NCI-H446 (cell line): ENCODE data around the gene COX20.
A peak's percentile ranks its signal among the peaks of the same experiment; 100 is the strongest.

ENCODE experiments used
- DNase-seq, 2 experiments: peaks; one replicate each; lab custom pipeline; 2025; lab: John Stamatoyannopoulos, UW

The COX20 gene

DNA sequence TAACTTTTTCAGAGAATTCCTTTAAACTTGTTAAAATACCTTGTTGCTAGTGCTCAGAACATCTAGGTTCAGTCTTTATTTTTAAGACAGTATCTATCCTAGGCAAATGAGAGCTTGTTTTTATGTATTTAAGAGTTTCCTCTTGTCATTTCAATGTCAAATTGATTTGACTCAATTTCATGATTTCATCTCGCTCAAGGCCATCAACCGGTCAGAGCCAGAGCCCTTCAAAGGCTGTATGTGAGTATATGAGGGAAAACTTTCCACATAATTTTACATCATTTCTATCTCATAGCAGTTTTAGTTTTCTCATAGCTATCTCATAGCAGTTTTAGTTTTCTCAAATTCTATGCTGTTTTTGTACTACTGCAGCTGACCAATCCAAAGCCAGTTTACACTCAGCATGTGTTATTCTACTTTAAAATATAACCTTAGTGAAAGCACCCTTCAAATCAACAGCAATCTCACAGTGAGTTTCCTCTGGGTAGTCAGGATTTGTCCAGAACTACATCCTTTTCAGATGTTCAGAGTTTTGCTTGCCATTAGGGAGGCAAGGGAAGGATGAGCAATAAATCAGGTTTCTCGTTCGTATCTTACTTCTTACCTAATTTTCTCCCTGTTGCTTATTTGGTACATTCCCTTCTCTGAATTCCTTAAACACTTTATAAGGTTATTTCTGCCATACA, 16.2 kb downstream of the COX20 start:
- DNase-seq, result no peak

DNA sequence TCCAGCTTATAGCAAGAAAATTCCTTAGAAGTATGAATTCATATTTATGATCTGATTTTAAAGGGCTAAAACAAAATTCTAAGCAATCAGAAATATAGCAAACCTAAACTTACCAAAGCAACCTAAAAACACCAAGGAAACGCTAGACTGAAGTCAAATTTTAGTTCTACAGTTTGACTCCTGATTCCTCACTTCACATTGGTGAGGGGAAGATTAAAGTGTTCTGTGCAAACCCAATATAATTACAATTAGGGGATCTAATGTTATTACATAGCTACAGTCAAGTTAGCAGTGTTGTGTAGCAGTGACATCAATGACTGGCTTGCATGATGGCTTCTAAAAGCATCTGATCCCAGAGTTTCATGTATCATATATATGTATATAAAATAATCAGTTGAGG, 17.2 kb downstream of the COX20 start:
- DNase-seq, result no peak

DNA sequence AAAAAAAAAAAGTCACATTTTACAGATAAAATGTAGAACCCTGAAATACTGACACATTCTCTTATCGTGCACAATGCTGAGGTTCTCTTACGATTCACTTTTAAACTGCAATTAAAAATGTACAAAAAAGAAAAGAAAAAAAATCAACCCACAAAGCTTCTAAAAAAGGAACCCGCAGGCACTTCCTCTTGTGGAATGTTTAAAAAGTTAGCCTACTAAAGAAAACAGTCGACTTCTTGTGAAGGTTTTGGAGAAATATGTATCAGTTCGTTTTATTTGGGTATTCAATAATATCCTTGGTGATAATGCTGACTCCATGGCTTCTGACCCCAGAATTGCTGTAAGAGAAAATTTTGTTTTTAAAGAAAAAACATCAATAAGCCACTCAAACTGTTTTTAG, 18.7 kb downstream of the COX20 start:
- no peak for DNase-seq

DNA sequence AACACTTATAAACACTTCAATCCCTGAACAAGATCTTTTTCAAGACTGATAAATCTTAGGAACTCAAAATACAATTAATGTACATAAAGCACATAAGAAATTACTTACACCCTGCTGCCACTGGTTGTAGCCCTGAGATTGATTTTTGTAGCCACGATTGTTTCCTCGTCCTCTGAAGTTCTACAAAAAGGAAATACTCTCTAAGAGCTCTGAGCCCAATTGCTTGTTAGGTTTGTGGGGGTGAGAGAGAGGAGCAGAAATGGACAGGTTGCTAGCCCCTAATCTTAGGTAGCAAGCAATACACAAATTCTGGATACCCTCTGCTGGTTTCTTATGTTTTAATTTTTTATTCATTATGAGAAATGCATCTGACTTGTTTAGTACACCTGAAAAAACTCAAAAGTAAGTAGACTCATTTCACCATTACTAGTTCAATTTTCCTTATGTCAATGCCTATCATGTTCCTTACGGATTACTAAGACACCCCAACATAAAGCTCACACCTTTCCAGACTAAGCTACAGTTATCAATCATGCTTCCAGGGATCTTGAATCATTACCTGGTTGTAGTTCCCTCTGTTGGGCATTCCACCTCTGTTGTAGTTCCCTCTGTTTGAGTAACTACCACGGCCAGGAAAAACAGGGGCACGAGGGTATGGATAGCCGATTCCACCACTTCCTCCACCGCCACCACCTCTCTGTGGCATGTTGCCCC, 19.6 kb downstream of the COX20 start:
- no peak for DNase-seq

DNA sequence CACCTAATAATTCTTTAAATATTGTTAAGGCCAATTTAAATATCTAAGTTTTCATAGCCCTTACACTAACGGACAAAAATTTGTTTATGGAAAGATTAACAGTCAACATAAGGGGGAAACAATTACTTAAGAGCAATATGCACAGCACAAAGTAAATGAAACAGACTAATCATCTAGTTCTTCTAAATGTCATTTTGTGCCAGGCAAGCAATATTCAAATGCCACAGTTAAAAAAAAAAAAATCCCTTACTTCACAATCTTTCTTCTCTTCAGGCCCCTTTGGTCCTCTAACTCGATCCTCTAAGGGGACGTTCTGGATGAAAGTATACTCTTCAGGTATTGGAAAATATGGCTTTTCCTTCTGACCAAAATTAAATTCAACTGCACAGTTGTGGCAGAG, 22.3 kb downstream of the COX20 start:
- DNase-seq, result no peak

DNA sequence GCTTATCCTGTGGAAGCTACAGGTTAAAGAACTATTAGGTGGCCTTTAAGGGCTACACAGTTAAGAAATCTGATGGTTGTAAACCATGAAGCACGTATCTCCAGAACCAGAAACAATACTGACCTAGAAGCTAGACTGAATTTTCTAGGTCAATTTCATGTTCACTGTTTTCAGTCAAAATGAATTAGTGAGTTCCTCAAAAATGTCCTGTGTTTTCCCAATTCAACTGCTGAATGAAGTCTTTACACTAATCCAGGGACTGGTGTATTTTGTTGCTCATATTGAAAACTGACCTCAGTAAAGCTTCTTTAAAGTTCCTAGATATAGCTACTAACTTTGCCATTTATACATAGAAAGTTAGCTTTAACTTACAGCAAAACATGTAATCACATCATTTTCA, 22.9 kb downstream of the COX20 start:
- no peak for DNase-seq

DNA sequence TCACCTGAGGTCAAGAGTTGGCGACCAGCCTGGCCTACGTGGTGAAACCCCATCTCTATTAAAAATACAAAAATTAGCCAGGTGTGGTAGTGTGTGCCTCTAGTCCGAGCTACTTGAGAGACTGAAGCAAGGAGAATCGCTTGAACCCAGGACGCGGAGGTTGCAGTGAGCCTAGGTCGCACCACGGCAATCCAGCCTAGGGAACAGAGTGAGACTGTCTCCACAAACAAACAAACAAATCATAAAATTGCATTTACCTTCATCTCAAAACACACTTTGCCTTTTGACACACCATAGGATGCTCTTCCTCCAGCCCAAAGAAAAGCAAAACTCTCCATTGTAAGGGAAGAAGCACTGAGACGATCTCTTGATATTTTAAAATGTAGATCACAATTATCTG, 24.6 kb downstream of the COX20 start:
- DNase-seq, result no peak

DNA sequence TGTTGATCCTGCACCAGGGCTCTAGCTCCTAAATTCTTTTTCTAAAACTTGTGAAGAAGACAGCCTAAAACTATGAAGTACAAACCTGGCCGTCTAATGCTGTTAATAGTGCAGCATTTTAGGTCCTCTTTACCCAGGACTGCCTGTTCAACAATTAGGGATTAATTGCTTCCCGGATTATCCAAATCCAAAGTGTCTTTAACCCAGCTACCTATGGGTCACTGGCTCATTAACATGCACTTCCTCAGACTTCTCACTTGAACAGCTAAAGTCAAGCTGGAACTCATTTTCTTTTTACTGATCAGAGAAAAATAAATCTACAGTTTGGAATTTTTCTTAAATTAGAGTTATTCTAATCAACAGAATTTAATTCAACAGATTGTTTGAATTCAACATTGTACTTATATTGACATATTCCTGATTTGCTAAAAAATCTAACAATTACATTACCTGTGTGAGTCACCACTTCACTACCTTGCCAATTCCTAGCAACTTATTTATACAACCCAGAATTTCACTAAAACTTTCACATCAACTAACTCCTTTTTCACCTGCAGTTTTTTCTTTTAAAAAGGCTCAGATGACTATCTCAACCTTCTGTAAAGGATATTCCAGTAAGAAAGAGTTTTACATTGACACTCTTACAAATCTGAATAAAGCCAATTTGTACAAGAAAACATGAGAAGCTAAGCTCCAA, 25.6 kb downstream of the COX20 start:
- no peak for DNase-seq

DNA sequence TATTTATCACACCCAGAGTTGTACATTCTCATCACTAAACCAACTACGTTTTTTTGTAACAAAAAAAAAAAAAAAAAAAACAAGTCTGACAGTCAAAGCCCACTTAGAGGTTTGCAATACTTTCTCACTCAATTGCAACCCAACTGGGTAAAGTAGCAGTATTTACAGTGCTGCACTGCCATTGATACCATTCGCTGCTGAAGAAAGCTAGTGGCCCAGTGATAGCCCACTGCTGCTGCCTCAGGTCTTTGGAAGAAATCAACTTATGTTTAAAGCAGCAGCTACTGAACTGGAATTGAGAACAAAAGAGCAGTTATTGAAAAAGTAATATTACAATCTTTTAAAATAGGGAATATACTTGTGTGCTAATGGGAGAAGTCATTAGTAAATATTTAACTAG, 26.2 kb downstream of the COX20 start:
- no peak for DNase-seq

DNA sequence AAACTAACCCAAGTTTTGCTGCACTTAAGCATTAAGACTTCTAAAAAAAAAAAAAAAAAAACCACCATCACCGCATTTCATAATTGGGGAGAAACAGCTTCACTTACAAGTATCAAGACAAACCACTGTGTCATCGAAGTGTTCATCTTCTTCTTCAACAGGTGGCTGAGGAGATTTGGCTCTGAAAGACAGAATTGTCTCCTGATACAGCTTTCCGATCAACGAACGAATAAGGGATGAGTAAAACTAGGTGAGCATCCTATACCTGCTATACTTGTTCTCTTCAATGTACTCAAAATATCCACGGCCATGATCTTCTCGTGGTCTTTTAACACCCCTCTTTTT, 26.9 kb downstream of the COX20 start:
- DNase-seq, result peak in 1 of 2 experiments; percentile 31

DNA sequence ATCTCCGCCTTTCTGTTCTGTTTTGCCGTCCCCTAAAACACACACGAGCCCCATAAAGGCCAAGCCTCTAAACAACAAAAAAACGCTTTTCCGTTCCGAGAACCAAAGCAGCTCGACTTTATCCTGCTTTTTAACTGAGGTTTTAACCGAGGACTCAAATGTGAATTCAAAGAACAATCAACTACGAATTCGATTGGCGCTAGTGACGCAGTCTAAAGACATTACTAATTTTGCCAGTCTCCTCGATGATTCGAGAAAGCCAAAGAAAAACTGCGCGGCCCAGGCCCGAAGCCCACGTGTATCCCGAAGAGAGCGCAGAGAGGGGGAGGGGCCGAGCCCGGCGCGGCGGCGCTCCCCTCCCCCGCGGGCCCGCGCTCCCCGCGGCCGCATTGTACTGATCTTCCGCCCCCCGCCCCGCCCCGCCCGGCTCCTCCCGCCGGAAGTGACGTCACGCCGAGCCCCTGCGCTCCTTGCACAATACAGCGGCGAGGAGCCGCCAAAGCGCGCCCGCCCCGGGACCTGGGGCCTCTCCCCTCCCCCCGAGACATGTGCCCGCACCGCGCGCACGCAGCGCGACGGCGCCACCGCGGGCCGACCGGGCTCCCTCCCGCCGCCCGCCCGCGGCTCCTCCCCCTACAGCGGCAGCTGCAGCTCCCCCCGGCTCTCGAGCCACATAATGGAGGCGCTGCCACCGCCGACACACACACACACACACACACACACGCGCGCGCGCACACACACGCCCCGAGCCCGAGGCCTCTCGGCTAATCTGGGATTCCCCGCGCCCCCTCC, 27.4 kb downstream of the COX20 start:
- peak; percentile 84 to 97 for DNase-seq

DNA sequence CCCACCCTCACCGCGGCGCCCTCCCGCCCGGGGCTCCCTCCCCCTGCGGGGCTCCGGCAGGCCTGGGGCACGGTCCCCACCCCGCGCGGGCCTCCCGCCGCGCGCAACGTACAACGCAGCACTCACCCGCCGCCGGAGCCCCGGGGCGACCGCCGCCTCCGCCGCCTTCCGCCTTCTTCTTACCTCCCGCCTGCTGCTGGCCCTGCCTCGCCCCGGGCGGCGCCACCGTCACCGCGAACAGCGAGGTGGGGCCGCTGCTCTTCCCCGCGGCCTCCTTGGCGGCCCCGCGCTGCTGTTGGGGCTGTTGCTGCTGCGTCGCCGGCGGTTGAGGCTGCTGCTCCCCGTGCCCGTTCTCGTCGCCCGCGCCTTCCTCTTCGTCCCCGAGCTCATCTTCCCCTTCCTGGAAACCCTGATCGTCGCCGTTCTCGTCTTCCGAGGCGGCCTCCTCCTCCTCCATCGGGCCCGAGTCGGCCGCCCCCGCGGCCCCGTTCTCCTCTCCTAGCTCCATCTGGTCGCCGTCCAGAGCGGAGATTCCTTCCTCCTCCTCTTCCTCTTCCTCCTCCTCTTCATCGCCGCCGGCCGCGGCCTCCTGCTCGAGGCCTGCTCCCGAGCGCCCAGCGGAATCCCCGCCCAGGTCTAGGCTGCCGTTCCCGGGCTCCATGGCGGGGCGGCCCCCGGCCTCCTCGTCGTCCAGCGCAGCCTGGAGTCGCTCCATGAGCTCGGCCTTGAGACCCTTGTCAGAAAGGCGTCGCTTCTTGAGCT, 28.2 kb downstream of the COX20 start:
- DNase-seq, result no peak

DNA sequence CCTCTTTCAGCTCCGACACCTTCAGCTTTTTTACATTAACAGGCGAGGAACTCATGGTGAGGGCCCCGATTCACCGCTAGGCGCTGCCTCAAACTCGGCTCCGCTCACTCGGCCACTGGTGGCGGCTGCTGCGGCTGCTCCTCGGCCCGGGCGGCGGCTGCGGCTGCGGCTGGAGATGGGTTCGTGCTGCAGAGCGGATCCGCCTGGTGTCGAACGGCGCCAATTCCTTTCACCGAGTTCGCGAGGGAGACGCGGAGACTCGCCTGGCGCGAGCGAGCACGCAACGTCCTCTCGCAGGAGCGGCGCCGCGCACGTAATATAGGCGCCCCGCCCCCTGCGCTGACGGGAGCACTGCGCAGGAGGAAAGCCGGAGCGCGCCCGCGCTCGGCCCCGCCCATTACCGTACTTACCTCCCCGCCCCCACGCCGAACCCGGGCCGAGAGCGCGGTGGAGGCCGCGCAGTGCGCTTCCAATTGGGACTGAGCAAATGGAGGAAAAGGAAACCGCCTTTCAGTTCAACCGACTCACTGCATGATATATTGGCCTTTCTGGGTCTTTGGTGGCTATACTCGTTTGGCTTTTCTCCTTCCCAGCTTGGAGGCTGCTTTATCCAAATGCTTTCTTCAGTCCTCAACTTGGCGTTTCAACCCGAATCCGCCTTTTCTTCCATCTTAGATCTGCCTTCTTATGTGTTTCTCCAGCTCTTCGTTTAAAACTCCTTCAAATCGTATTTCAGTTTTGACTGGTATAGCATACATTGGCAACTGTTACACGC, 29.0 kb downstream of the COX20 start, which contains the start of gene HNRNPU:
Gene HNRNPU, minus strand, starts transcription at position 291 of the 775 bp plus-strand sequence. Its CDS starts 236 bp downstream, at position 55.
- peak; percentile 95 to 99 for DNase-seq

DNA sequence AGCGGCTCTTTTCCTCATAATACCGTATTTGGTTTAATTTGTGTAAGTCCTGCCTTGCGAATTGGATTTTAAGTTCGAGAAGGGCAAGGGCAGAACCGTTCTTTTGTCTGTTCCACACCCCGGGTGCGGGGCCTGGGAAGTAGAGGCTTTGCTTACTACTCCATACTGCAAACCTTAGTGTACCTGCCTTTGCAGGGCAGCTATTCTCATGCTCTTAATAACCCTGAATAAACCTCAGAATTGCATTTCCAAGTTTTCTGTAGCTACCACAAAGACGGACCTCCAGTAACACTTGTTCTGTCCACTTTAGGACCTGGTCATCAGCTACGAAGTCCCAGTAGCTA, 29.5 kb downstream of the COX20 start:
- peak; percentile 55 to 71 for DNase-seq

DNA sequence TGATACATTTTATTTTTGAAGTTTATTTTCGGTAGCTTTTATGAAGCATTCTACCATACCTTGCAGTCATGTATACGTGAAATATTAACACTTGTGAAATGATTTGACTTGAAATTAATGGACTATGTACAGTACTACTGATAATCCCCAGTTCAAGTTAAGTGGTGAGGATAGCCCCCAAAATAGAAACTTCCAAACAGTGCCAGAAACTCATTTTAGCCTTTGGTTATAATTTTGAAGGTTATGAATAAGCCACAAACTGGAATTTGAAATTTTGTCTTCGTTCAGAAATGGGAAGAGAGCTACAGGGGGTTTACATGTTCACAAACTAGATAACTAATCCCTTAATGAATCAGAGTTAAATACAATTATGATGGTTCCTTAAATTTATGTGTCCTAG, 30.4 kb downstream of the COX20 start:
- DNase-seq, result no peak

DNA sequence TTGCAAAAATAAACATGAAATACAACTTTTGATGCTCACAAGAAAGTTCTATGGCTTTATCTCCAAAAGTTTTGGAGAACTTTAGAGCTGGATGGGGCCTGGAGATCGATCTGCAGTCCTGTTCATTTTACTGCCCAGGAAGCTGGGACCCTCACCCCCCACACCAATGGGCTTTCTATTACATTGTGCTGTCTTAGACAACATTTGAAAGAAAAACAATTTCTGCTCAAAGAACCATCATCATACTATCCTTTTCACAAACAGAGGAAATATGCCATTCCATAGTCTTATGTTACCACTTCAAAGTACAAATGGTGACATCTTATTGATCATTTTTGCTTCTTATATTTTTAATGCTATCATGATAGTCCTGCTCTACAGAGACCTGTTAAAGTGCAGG, 30.9 kb downstream of the COX20 start:
- no peak for DNase-seq

DNA sequence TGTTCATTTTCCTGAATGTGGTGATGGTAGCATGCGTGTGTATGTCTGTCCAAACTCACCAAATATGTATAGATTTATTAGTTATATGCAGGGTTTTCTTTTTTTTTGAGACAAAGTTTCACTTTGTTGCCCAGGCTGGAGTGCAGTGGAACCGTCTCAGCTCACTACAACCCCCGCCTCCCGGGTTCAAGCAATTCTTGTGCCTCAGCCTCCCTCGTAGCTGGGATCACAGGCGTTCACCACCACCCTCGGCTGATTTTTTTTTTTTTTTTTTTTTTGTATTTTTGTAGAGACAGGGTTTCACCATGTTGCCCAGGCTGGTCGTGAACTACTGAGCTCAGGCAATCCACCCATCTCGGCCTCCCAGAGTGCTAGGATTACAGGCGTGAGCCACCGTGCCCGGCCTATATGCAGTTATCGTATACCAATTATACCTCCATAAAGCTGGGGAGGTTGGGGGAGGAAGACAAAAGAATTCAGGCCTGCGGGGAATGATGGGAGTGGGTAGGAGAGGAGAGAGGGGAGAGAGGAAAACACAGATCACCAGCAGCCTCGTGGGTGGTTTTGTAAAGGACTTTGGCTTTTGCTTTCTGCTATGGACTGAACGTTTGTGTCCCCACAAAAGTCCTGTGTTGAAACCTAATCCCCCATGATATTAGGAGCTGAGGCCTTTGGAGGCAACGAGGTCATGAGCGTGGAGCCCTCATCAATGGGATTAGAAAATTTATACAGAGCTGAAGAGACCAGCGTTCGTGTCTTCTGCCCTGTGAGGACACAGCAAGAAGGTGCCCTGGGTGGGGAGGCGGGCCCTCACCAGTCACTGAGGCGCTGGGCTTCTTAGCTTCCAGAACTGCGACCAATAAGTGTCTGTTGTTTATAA, 33.3 kb downstream of the COX20 start:
- no peak for DNase-seq

DNA sequence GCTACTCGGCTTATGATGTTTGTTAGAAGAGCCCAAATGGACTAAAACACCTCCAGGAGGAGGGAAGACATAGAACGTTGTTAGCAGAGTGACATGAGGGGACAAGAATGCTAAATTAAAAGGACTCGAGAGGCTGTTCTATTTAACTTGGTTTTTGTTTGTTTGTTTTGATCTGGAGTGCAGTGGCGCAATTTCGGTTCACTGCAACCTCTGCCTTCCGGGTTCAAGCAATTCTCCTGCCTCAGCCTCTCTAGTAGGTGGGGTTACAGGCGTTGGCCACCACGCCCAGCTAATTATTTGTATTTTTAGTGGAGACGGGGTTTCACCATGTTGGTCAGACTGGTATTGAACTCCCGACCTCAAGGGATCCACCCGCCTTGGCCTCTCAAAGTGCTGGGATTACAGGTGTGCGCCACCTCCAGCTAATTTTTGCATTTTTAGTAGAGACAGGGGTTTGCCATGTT, 33.9 kb downstream of the COX20 start:
- no peak for DNase-seq

DNA sequence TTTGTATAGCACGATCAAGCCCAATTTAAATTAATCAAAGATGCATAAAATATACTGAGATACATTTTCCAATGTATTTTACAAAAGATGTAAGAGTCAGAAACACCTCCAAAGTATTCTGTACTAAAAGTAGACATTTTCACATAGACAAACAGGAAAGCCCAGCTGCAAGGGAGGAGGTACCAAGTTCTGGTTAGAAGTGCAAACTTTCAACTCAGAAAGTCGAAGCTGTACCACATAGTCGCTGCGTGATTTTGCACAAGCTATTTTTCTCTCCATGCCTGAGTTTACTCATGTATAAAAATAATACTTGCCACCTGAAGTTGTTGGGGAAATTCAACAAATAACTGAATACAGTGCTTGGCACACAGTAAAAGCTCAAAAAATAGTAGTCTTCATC, 34.5 kb downstream of the COX20 start:
- no peak for DNase-seq
